ENCODE data around the gene MMP25.
"Not testable (repeated sequence)": the region's sequence is repeated elsewhere in the genome, so short reads cannot be mapped to it uniquely, and the experiment has no call there.

The MMP25 gene

GRCh38 chr16:3074860-3075522 lies 28.6 kb downstream of the MMP25 start:
- no peak for DNase-seq

- no peak for DNase-seq
These were observed 29.2 kb downstream of the MMP25 start for GRCh38 chr16:3075523-3075915.

GRCh38 chr16:3075946-3076345 lies 29.6 kb downstream of the MMP25 start:
- not testable (repeated sequence) for DNase-seq

- DNase-seq = no peak
These were observed 30.2 kb downstream of the MMP25 start for GRCh38 chr16:3076577-3076976.

- no peak for DNase-seq
These were observed 33.7 kb downstream of the MMP25 start for GRCh38 chr16:3080024-3080423.

- not testable (repeated sequence) for DNase-seq
These were observed 35.6 kb downstream of the MMP25 start for GRCh38 chr16:3081957-3082356.

GRCh38 chr16:3083408-3083807 lies 37.0 kb downstream of the MMP25 start:
- not testable (repeated sequence) for DNase-seq

GRCh38 chr16:3084491-3084890 lies 38.1 kb downstream of the MMP25 start:
- no peak for DNase-seq

- no peak for DNase-seq
These were observed 38.8 kb downstream of the MMP25 start for GRCh38 chr16:3084969-3085670.

GRCh38 chr16:3085868-3086595 lies 39.7 kb downstream of the MMP25 start:
- no peak for DNase-seq

- no peak for DNase-seq
These were observed 40.4 kb downstream of the MMP25 start for GRCh38 chr16:3086596-3087242.

- DNase-seq = no peak
These were observed 41.2 kb downstream of the MMP25 start for GRCh38 chr16:3087243-3088235.

GRCh38 chr16:3088450-3088849 lies 42.1 kb downstream of the MMP25 start:
- no peak for DNase-seq

GRCh38 chr16:3088925-3089716 lies 42.8 kb downstream of the MMP25 start:
- DNase-seq = no peak

GRCh38 chr16:3089717-3090592 lies 43.6 kb downstream of the MMP25 start:
- DNase-seq = no peak

- no peak for DNase-seq
These were observed 45.2 kb downstream of the MMP25 start for GRCh38 chr16:3091551-3091950.

GRCh38 chr16:3092501-3092941 lies 46.2 kb downstream of the MMP25 start:
- DNase-seq = no peak

GRCh38 chr16:3094289-3095027 lies 48.1 kb downstream of the MMP25 start:
- no peak for DNase-seq

- no peak for DNase-seq
These were observed 49.5 kb downstream of the MMP25 start for GRCh38 chr16:3095869-3096268.

All from NCI-H1048 (cell line).